Measurements from ENCODE around the gene ZBTB45. TPM values are rescaled to one million over a fixed set of nuclear protein-coding genes. Genes with fewer than 3 reads are reported as not detected.

The ZBTB45 gene
- total and polyA plus RNA-seq, 9 of the 15 experiments (the other 6 are each of a cell fraction or from before 2014, with no cell fraction given) = 0.08 to 16.1 (median 1.8) TPM

GRCh38 chr19:58554494-58555368 lies 35.1 kb upstream of the ZBTB45 start, which contains the start of gene CHMP2A (continued):
- TF ChIP-seq, protein P1, sequence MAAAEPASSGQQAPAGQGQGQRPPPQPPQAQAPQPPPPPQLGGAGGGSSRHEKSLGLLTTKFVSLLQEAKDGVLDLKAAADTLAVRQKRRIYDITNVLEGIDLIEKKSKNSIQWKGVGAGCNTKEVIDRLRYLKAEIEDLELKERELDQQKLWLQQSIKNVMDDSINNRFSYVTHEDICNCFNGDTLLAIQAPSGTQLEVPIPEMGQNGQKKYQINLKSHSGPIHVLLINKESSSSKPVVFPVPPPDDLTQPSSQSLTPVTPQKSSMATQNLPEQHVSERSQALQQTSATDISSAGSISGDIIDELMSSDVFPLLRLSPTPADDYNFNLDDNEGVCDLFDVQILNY (CRISPR knock-in tag; IDR thresholded peaks at IDR 0.05) = 0 out of 2 replicates have a peak, but pooled peaks have one; percentile 17
- peak; percentile 83 for TF ChIP-seq ZFPM2 (CRISPR knock-in tag; IDR thresholded peaks at IDR 0.05)
- TF ChIP-seq MCM7 (IDR thresholded peaks at IDR 0.05) = no peak
- TF ChIP-seq, protein P2, sequence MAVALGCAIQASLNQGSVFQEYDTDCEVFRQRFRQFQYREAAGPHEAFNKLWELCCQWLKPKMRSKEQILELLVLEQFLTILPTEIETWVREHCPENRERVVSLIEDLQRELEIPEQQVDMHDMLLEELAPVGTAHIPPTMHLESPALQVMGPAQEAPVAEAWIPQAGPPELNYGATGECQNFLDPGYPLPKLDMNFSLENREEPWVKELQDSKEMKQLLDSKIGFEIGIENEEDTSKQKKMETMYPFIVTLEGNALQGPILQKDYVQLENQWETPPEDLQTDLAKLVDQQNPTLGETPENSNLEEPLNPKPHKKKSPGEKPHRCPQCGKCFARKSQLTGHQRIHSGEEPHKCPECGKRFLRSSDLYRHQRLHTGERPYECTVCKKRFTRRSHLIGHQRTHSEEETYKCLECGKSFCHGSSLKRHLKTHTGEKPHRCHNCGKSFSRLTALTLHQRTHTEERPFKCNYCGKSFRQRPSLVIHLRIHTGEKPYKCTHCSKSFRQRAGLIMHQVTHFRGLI (CRISPR knock-in tag; IDR thresholded peaks at IDR 0.05) = no peak
- TF ChIP-seq TAF15 (IDR thresholded peaks at IDR 0.05; ENCODE audit: low read depth, low read length) = no peak
- peak; percentile 0; the same call in 1 of the 2 replicates for TF ChIP-seq TFE3 (CRISPR knock-in tag; IDR thresholded peaks at IDR 0.05)
- no peak for TF ChIP-seq NCOA2 (IDR thresholded peaks at IDR 0.05; ENCODE audit: partially characterized antibody in 2 of 2)
- no peak for TF ChIP-seq ZNF121 (CRISPR knock-in tag; conservative IDR thresholded peaks at IDR 0.05)
- TF ChIP-seq THRA (IDR thresholded peaks at IDR 0.05) = no peak
- TF ChIP-seq CCNT2 (IDR thresholded peaks at IDR 0.05; ENCODE audit: borderline replicate concordance, extremely low read depth, insufficient read length, low read depth, low read length) = peak; percentile 94
- TF ChIP-seq ZNF280B (CRISPR knock-in tag; IDR thresholded peaks at IDR 0.05) = no peak
- no peak for TF ChIP-seq NELFE (IDR thresholded peaks at IDR 0.05; ENCODE audit: insufficient read depth, insufficient read length)
- no peak for TF ChIP-seq KLF13 (tag; IDR thresholded peaks at IDR 0.05; ENCODE audit: borderline replicate concordance, low read depth)
- TF ChIP-seq RNF219 (CRISPR knock-in tag; IDR thresholded peaks at IDR 0.05) = peak; percentile 48; the same call in 1 of the 2 replicates
- TF ChIP-seq HCFC1 (IDR thresholded peaks at IDR 0.05; ENCODE audit: low read depth, low read length) = peak; percentile 84
- TF ChIP-seq ZNF717 (CRISPR knock-in tag; IDR thresholded peaks at IDR 0.05) = no peak
- peak; percentile 99 for TF ChIP-seq GABPB1 (CRISPR knock-in tag; IDR thresholded peaks at IDR 0.05)

All from K562 (cell line).